Suprapubic skin (tissue), 4 donors: ENCODE data around the gene GAK. TPM values are rescaled to one million over a fixed set of nuclear protein-coding genes. Genes with fewer than 3 reads are reported as not detected.

Source experiments
- DNase-seq, 2 donors: peaks; one replicate each; pipeline ENCODE4 v3.0.0-alpha.2; 2019; ENCODE audit warnings: low spot score in 2 of 2
- H3K27ac ChIP-seq: fragments of 200-600 bp; sonication (generic); one replicate; pipeline ENCODE4 v1.5.1; 2019
- H3K27me3 ChIP-seq: fragments of 200-600 bp; sonication (generic); one replicate; pipeline ENCODE4 v1.5.1; 2019
- H3K36me3 ChIP-seq: fragments of 200-600 bp; sonication (generic); one replicate; pipeline ENCODE4 v1.5.1; 2019
- H3K4me1 ChIP-seq: fragments of 200-600 bp; sonication (generic); one replicate; pipeline ENCODE4 v1.5.1; 2019
- H3K4me3 ChIP-seq: fragments of 200-600 bp; sonication (generic); one replicate; pipeline ENCODE4 v1.5.1; 2019; ENCODE audit warnings: mild to moderate bottlenecking
- H3K9me3 ChIP-seq: fragments of 200-600 bp; sonication (generic); one replicate; pipeline ENCODE4 v1.5.1; 2019
- EP300 ChIP-seq: sonication (generic); formaldehyde crosslinking; IDR thresholded peaks from one replicate; pipeline ENCODE4 v1.6.1; 2017; ENCODE audit warnings: antibody characterized with exemption
- POLR2A ChIP-seq, 2 donors: fragments of 450-650 bp; IDR thresholded peaks; one replicate each; pipeline ENCODE4 v1.6.1; 2017; ENCODE audit warnings: antibody characterized with exemption in 2 of 2, mild to moderate bottlenecking in 2 of 2, moderate library complexity in 2 of 2
- POLR2AphosphoS5 ChIP-seq, 3 donors: sonication (generic); formaldehyde crosslinking; IDR thresholded peaks; one replicate each; pipeline ENCODE4 v1.6.1; 2017; ENCODE audit warnings: antibody characterized with exemption in 3 of 3
- WGBS: methylation state at CpG from one replicate; pipeline ENCODE4 v1.1.5; 2018; 5-methylcytosine and 5-hydroxymethylcytosine counted together
- total RNA-seq, 4 donors: library from RNA; depleted of rRNA; stranded (reverse); fragments of >200 nt; gene quantifications; one replicate each; pipeline ENCODE4 v1.1.0, GENCODE V29; 2016
- TF ChIP-seq, protein P1 (sequence below), 2 donors: fragments of 200-600 bp in 1 of 2; fragments of 450-650 bp in 1 of 2; sonication (generic) in 1 of 2; IDR thresholded peaks; one replicate each; pipeline ENCODE4 v1.5.1; 2016 to 2019; ENCODE audit warnings: antibody characterized with exemption in 2 of 2, mild to moderate bottlenecking in 1 of 2, moderate library complexity in 1 of 2

GAK gene
- total RNA-seq, 4 donors from 2014 or later, result 108 to 166 (median 132) TPM

DNA sequence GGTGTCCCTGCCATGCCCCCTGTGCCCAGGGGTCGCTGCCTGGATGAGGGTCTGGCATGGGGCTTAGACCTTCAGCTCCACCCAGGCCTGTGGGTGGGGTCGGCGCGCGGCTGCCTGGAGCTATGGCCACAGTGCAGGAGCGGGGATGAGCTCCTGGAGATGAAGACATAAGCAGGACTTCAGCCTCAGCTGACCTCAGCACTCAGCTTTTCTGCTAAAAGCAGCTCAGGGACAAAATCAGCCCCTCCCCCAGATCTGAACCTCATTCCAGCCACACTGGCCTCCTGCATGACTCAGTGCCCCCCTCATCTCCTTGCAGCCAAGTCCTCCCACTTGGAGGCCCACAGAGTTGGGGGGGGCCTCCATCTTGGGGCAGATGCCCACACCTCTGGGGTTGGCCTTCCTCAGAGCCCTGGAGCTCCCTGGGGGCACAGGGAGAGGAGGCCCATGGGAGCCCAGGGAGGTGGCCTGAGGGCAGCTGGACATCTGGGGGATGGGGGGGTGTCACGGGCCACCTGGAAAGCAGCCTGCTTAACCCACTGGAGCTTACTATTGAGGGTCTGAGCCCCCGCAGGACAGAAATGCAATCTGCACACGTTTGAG is 86.8 kb downstream of the GAK start:
- peaks cover 21% of the 10 kb centered on the region for H3K36me3 ChIP-seq
- 78% methylated on average over 8 of the region's 9 CpGs for WGBS
- TF ChIP-seq POLR2A (IDR thresholded peaks at IDR 0.05) (no peak), EP300 (no peak), POLR2AphosphoS5 (IDR thresholded peaks at IDR 0.05) (no peak)
- TF ChIP-seq, protein P1, sequence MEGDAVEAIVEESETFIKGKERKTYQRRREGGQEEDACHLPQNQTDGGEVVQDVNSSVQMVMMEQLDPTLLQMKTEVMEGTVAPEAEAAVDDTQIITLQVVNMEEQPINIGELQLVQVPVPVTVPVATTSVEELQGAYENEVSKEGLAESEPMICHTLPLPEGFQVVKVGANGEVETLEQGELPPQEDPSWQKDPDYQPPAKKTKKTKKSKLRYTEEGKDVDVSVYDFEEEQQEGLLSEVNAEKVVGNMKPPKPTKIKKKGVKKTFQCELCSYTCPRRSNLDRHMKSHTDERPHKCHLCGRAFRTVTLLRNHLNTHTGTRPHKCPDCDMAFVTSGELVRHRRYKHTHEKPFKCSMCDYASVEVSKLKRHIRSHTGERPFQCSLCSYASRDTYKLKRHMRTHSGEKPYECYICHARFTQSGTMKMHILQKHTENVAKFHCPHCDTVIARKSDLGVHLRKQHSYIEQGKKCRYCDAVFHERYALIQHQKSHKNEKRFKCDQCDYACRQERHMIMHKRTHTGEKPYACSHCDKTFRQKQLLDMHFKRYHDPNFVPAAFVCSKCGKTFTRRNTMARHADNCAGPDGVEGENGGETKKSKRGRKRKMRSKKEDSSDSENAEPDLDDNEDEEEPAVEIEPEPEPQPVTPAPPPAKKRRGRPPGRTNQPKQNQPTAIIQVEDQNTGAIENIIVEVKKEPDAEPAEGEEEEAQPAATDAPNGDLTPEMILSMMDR (IDR thresholded peaks at IDR 0.05), result no peak
- H3K4me1 ChIP-seq, result peaks cover 4% of the 10 kb centered on the region
- H3K9me3 ChIP-seq, result no peaks in the 10 kb centered on the region
- DNase-seq, result no peak
- no peak overlapping the region for H3K27ac ChIP-seq
- H3K27me3 ChIP-seq, result no peaks in the 10 kb centered on the region
- no peak overlapping the region for H3K4me3 ChIP-seq

DNA sequence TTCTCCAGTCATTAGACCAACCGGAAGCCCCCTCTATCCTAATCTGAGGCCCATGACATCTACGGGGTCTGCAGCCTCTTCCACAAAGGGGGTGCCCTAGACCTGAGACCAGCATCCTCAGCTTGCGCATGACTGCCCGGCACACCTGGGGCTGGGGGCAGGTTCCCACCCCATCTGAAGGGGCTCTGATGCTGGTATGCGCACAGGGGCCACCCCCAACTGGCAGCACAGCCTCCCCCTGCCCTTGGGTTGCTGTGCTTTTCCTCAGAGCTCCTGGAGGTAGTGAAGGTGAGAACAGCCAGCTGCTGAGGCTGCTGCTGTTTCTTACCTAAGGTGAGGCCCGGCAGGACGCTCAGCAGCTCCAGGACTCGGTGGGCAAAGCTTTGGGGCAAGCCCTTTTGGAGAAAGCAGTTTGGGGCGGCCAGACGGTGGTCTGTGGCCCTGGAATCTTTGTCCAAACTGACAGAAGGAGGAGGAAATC is 87.3 kb downstream of the GAK start:
- Histone ChIP-seq H3K4me3 (no peak overlapping the region), H3K27ac (no peak overlapping the region), H3K36me3 (peaks cover 16% of the 10 kb centered on the region), H3K4me1 (peaks cover 4% of the 10 kb centered on the region), H3K9me3 (no peaks in the 10 kb centered on the region), H3K27me3 (no peaks in the 10 kb centered on the region)
- TF ChIP-seq POLR2AphosphoS5 (IDR thresholded peaks at IDR 0.05) (no peak), EP300 (no peak), POLR2A (IDR thresholded peaks at IDR 0.05) (no peak)
- TF ChIP-seq, protein P1 (IDR thresholded peaks at IDR 0.05), result no peak
- no peak for DNase-seq
- WGBS, result 93% methylated on average over 7 of the region's 10 CpGs

DNA sequence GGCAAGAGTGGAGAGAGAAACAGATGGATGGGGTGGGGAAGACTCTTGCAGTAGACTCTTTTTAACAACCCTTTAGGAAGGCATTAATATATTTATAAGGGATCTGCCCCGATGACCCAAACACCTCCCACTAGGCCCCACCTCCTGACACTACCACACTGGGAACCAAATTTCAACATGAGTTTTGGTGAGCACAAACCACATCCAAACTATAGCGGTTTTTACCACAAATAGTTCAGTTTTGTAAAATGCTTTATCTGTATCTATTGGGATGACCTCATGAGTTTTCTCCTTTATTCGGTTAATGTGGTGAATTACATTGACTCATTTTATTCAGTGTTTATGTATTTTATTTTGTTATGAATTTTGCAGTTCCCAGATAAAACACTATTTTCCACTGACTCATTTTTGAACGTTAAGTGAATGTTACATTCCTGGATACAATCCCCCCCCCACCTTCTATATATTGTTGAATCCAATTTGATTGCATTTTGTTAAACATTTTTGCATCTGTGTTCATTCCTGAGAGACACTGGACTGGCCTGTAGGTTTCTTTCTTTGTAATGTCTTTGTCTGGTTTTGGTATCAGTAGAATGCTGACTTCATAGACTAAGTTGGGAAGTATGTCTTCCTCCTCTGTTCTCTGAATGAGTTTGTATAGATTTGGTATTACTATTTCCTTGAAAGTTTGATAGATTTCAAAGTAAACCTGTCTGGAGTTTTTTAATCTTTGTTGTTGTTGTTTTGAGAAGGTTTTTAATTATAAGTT is 92.3 kb downstream of the GAK start:
- TF ChIP-seq, protein P1 (IDR thresholded peaks at IDR 0.05), result no peak
- TF ChIP-seq EP300 (no peak), POLR2A (IDR thresholded peaks at IDR 0.05) (no peak), POLR2AphosphoS5 (IDR thresholded peaks at IDR 0.05) (no peak)
- no peaks in the 10 kb centered on the region for H3K36me3 ChIP-seq
- peaks cover 20% of the 10 kb centered on the region for H3K9me3 ChIP-seq
- H3K27ac ChIP-seq, result no peak overlapping the region
- peaks cover 3% of the 10 kb centered on the region for H3K27me3 ChIP-seq
- H3K4me3 ChIP-seq, result no peak overlapping the region
- WGBS, result 84% methylated on average over 4 of the region's 4 CpGs
- DNase-seq, result no peak
- H3K4me1 ChIP-seq, result no peaks in the 10 kb centered on the region

DNA sequence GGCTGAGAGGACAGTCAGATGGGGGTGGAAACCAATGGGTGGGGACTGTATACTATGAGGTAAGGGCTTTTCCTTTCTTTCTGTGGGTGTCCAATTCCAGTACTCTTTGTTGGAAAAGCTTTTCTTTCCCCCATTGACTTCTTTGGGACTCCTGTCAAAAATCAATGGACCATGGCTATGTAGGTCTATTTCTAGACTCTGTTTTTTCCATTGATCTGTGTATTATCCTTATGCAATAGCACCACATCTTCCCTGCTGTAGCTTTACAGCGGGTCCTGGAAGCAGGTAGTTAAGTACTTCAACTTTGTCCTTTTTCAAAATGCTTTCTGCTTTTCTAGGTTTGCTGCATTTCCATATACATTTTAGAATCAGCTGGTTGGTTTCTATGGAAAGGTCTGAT is 94.3 kb downstream of the GAK start:
- Histone ChIP-seq H3K27me3 (peaks cover 5% of the 10 kb centered on the region), H3K4me3 (no peak overlapping the region), H3K4me1 (no peaks in the 10 kb centered on the region), H3K27ac (no peak overlapping the region), H3K9me3 (peaks cover 20% of the 10 kb centered on the region), H3K36me3 (no peaks in the 10 kb centered on the region)
- WGBS, result 92% methylated on average over 1 of the region's 1 CpG
- TF ChIP-seq POLR2AphosphoS5 (IDR thresholded peaks at IDR 0.05), result no peak
- TF ChIP-seq EP300, result no peak
- TF ChIP-seq, protein P1 (IDR thresholded peaks at IDR 0.05), result no peak
- no peak for TF ChIP-seq POLR2A (IDR thresholded peaks at IDR 0.05)
- no peak for DNase-seq

DNA sequence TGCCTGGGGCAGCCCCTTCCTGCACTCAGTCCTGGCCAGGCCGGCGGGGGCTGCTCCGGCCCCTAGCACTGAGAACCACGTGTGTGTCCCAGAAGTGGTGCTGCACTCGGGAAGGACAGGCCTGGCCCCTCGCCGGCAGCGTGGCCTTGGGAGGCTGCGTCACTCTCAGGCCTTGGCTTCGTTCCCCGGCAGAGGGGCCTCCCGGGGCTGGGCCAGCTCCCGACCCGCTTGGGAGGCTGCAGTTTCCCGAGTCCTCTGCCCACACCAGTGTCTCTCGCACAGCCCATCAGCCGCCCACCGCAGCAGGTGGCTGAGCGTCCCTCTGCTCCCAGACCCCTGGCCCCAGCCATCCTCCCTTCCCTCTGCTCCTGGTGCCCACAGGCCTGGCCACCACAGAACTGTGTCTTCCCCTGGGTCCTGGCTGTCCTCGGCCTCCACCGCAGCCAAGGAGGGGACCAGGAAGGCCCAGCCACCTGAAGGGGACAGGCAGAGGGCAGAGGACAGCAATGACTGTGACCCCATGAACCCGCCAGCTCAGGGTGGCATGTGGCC is 95.3 kb downstream of the GAK start:
- Histone ChIP-seq H3K27me3 (peaks cover 7% of the 10 kb centered on the region), H3K4me1 (no peaks in the 10 kb centered on the region), H3K27ac (no peak overlapping the region), H3K9me3 (peaks cover 20% of the 10 kb centered on the region), H3K36me3 (no peaks in the 10 kb centered on the region), H3K4me3 (no peak overlapping the region)
- DNase-seq, result no peak
- WGBS, result 89% methylated on average over 15 of the region's 22 CpGs
- no peak for TF ChIP-seq EP300
- TF ChIP-seq, protein P1 (IDR thresholded peaks at IDR 0.05), result no peak
- TF ChIP-seq POLR2A (IDR thresholded peaks at IDR 0.05), result no peak
- no peak for TF ChIP-seq POLR2AphosphoS5 (IDR thresholded peaks at IDR 0.05)
